Stimulated activated CD8-positive, alpha-beta memory T cell treated with anti-CD3 and anti-CD28 coated beads, Interleukin-4, amount 100 ng/mL, for 4 hours (primary cell): ENCODE data around the gene PER2.
"Not testable (repeated sequence)": the region's sequence is repeated elsewhere in the genome, so short reads cannot be mapped to it uniquely, and the experiment has no call there.

Experiments
- DNase-seq, 2 donors: peaks; one replicate each; pipeline ENCODE4 v3.0.0-alpha.2; 2020; ENCODE audit warnings: low read depth in 2 of 2, low spot score in 1 of 2

PER2 gene

GRCh38 chr2:238288650-238289573 is 502 bp upstream of the PER2 start:
- DNase-seq, result peak; percentile 93 to 96

GRCh38 chr2:238286987-238287736 is 1.2 kb downstream of the PER2 start:
- peak in 1 of 2 donors; percentile 4 for DNase-seq

- DNase-seq, result no peak
Measured at GRCh38 chr2:238286551-238286950, 1.9 kb downstream of the PER2 start.

- no peak for DNase-seq
Measured at GRCh38 chr2:238286095-238286494, 2.3 kb downstream of the PER2 start.

- DNase-seq, result no peak
Measured at GRCh38 chr2:238285653-238286082, 2.7 kb downstream of the PER2 start.

- no peak for DNase-seq
Measured at GRCh38 chr2:238284802-238285515, 3.5 kb downstream of the PER2 start.

- DNase-seq, result no peak
Measured at GRCh38 chr2:238282861-238283738, 5.3 kb downstream of the PER2 start.

- DNase-seq, result no peak
Measured at GRCh38 chr2:238281826-238282480, 6.5 kb downstream of the PER2 start.

- no peak for DNase-seq
Measured at GRCh38 chr2:238280083-238280825, 8.2 kb downstream of the PER2 start.

GRCh38 chr2:238279324-238279682 is 9.1 kb downstream of the PER2 start:
- no peak for DNase-seq

- DNase-seq, result no peak
Measured at GRCh38 chr2:238278626-238279323, 9.6 kb downstream of the PER2 start.

GRCh38 chr2:238277695-238278094 is 10.7 kb downstream of the PER2 start:
- no peak for DNase-seq

- DNase-seq, result no peak
Measured at GRCh38 chr2:238274152-238274865, 14.1 kb downstream of the PER2 start.

GRCh38 chr2:238273433-238273832 is 15.0 kb downstream of the PER2 start:
- not testable (repeated sequence) for DNase-seq

GRCh38 chr2:238272156-238272555 is 16.3 kb downstream of the PER2 start:
- no peak for DNase-seq

GRCh38 chr2:238271686-238272085 is 16.7 kb downstream of the PER2 start:
- DNase-seq, result not testable (repeated sequence)

- DNase-seq, result no peak
Measured at GRCh38 chr2:238271061-238271554, 17.3 kb downstream of the PER2 start.

GRCh38 chr2:238270606-238271005 is 17.8 kb downstream of the PER2 start:
- DNase-seq, result no peak
